G401.6 (cell line): ENCODE data around the gene RAPGEF4.
A peak's percentile ranks its signal among the peaks of the same experiment; 100 is the strongest.
"Not testable (repeated sequence)": the region's sequence is repeated elsewhere in the genome, so short reads cannot be mapped to it uniquely, and the experiment has no call there.

Source experiments
- FAIRE-seq: peaks from 2 replicates; lab custom pipeline; 2012; peaks lifted over from hg19 to GRCh38; lab: Jason Lieb, UNC

Gene RAPGEF4

GRCh38 chr2:172774302-172774701 lies 38.7 kb downstream of the RAPGEF4 start:
- no peak for FAIRE-seq

- no peak for FAIRE-seq
Observed at GRCh38 chr2:172775319-172775718, 39.7 kb downstream of the RAPGEF4 start.

GRCh38 chr2:172777431-172777830 lies 41.8 kb downstream of the RAPGEF4 start:
- FAIRE-seq = no peak

- FAIRE-seq = no peak
Observed at GRCh38 chr2:172782506-172783164, 47.0 kb downstream of the RAPGEF4 start.

GRCh38 chr2:172783165-172783898 lies 47.7 kb downstream of the RAPGEF4 start:
- FAIRE-seq = no peak

GRCh38 chr2:172788871-172789270 lies 53.2 kb downstream of the RAPGEF4 start:
- no peak for FAIRE-seq

GRCh38 chr2:172790404-172790803 lies 54.8 kb downstream of the RAPGEF4 start:
- FAIRE-seq = no peak

GRCh38 chr2:172791953-172792352 lies 56.3 kb downstream of the RAPGEF4 start:
- FAIRE-seq = no peak

GRCh38 chr2:172792711-172793110 lies 57.1 kb downstream of the RAPGEF4 start:
- FAIRE-seq = no peak

GRCh38 chr2:172803308-172803707 lies 67.7 kb downstream of the RAPGEF4 start:
- FAIRE-seq = not testable (repeated sequence)

GRCh38 chr2:172804423-172804822 lies 68.8 kb downstream of the RAPGEF4 start:
- FAIRE-seq = no peak

GRCh38 chr2:172806493-172806892 lies 70.8 kb downstream of the RAPGEF4 start:
- peak; percentile 50 for FAIRE-seq

- FAIRE-seq = no peak
Observed at GRCh38 chr2:172806996-172807395, 71.4 kb downstream of the RAPGEF4 start.

GRCh38 chr2:172808156-172808555 lies 72.5 kb downstream of the RAPGEF4 start:
- FAIRE-seq = no peak

GRCh38 chr2:172811027-172811426 lies 75.4 kb downstream of the RAPGEF4 start:
- FAIRE-seq = no peak

- no peak for FAIRE-seq
Observed at GRCh38 chr2:172812158-172812744, 76.6 kb downstream of the RAPGEF4 start.

GRCh38 chr2:172813314-172813888 lies 77.8 kb downstream of the RAPGEF4 start:
- FAIRE-seq = no peak

- FAIRE-seq = no peak
Observed at GRCh38 chr2:172817411-172817810, 81.8 kb downstream of the RAPGEF4 start.

- FAIRE-seq = no peak
Observed at GRCh38 chr2:172819943-172820342, 84.3 kb downstream of the RAPGEF4 start.

- FAIRE-seq = no peak
Observed at GRCh38 chr2:172821370-172822338, 86.0 kb downstream of the RAPGEF4 start.

- no peak for FAIRE-seq
Observed at GRCh38 chr2:172822585-172822984, 86.9 kb downstream of the RAPGEF4 start.

GRCh38 chr2:172823261-172823850 lies 87.7 kb downstream of the RAPGEF4 start:
- no peak for FAIRE-seq
